ENCODE results near the gene NHLRC2. TPM values are rescaled to one million over a fixed set of nuclear protein-coding genes. Genes with fewer than 3 reads are reported as not detected.
"Not testable (repeated sequence)": the region's sequence is repeated elsewhere in the genome, so short reads cannot be mapped to it uniquely, and the experiment has no call there.

The NHLRC2 gene
- total and polyA plus RNA-seq, 5 donors from 2014 or later = 3.9 to 13.0 (median 7.2) TPM

DNA sequence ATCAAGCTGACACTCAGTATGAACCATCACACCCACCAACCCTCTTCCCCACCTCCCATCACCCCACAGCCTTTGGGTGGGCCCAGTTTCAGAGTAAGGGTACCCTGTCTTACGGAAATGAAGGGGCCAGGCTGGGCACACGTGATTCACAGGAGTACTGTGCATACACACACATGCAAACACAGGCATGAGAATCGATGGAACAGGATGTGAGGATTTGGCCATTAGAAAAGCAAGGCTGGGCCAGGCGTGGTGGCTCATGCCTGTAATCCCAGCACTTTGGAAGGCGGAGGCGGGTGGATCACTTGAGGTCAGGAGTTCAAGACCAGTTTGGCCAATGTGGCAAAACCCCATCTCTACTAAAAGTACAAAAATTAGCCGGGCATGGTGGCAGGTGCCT lies 88.7 kb downstream of the NHLRC2 start:
- H3K27ac ChIP-seq (ENCODE audit: insufficient read depth, low read length, poor library complexity, severe bottlenecking); H3K36me3 Mint-ChIP-seq; DNase-seq; H3K4me1 Mint-ChIP-seq; H3K4me1 ChIP-seq (ENCODE audit: control insufficient read depth, insufficient read depth, low read length, poor library complexity, severe bottlenecking); H3K4me3 Mint-ChIP-seq; ATAC-seq (ENCODE audit: low read depth in 2 of 2); H3K27me3 ChIP-seq (ENCODE audit: control insufficient read depth, insufficient read depth, low read length); H3K27ac Mint-ChIP-seq; H3K36me3 ChIP-seq (ENCODE audit: control insufficient read depth, insufficient read depth, low read length); H3K4me3 ChIP-seq (ENCODE audit: low read depth, low read length); H3K27me3 Mint-ChIP-seq; H3K9me3 ChIP-seq (ENCODE audit: control insufficient read depth in 2 of 2, low read length in 2 of 2); H3K9me3 Mint-ChIP-seq: not testable (repeated sequence)

DNA sequence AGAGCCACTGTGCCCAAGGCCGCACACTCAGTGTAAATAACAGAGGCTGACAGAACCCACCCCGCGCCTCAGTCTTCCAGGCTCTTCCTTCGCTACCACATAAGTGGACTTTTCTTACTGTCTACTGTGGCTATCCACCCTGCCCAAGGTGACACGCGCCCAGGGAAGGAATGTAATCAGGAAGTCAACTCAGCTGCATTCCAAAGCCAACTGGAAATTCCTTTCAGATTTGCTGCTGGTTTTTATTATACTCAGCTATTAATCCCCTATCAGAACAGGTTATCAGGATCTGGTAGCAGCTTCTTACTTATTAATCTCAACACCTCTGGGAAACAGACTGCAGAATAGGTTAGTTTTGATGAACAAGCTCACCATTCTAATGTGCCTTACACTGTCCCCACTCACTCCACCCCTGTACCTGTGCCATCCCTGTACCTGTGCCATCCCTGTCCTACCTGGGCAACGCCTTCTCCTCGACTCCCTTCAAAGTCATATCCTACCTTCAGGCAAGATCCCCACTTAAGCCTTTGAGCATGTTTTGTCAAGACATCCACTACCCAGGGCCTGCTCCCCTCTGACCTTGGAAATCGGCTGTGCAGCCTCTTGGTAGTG lies 90.7 kb downstream of the NHLRC2 start:
- peaks cover under 1% of the 10 kb centered on the region for H3K36me3 Mint-ChIP-seq
- Histone ChIP-seq H3K9me3 (ENCODE audit: control insufficient read depth in 2 of 2, low read length in 2 of 2) (no peaks in the 10 kb centered on the region), H3K4me1 (ENCODE audit: control insufficient read depth, insufficient read depth, low read length, poor library complexity, severe bottlenecking) (no peaks in the 10 kb centered on the region), H3K4me3 (ENCODE audit: low read depth, low read length) (no peak overlapping the region), H3K27ac (ENCODE audit: insufficient read depth, low read length, poor library complexity, severe bottlenecking) (no peak overlapping the region), H3K36me3 (ENCODE audit: control insufficient read depth, insufficient read depth, low read length) (no peaks in the 10 kb centered on the region), H3K27me3 (ENCODE audit: control insufficient read depth, insufficient read depth, low read length) (no peaks in the 10 kb centered on the region)
- ATAC-seq (ENCODE audit: low read depth in 2 of 2) (no peak), DNase-seq (no peak)
- H3K4me1 Mint-ChIP-seq = peaks cover 0 to 8% (median 3%) of the 10 kb centered on the region in 4 donors
- H3K4me3 Mint-ChIP-seq = no peak overlapping the region
- H3K9me3 Mint-ChIP-seq = no peaks in the 10 kb centered on the region
- H3K27me3 Mint-ChIP-seq = peaks cover 4% of the 10 kb centered on the region
- H3K27ac Mint-ChIP-seq = no peak overlapping the region

DNA sequence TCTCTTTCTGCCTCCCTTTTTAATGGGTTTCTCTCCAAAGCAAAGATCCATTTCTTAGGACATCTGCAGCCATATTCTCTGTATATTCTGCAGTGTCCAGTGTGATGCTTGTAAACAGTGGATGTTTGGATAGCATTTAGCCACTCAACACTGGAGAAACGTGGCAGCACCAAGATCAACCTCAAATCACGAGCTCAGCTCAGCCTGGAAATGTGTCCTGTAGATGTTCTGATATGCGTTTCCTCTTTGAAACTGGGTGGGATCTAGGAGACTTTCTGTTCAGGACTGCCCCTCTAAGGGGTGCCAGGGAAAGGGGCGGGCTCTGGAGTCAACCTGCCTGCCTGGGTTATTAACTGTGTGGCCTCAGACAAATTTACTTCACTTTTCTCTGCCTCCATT lies 91.2 kb downstream of the NHLRC2 start:
- H3K9me3 Mint-ChIP-seq = no peaks in the 10 kb centered on the region
- Histone ChIP-seq H3K4me1 (ENCODE audit: control insufficient read depth, insufficient read depth, low read length, poor library complexity, severe bottlenecking) (no peaks in the 10 kb centered on the region), H3K36me3 (ENCODE audit: control insufficient read depth, insufficient read depth, low read length) (no peaks in the 10 kb centered on the region), H3K4me3 (ENCODE audit: low read depth, low read length) (no peak overlapping the region), H3K27ac (ENCODE audit: insufficient read depth, low read length, poor library complexity, severe bottlenecking) (no peak overlapping the region), H3K27me3 (ENCODE audit: control insufficient read depth, insufficient read depth, low read length) (no peaks in the 10 kb centered on the region), H3K9me3 (ENCODE audit: control insufficient read depth in 2 of 2, low read length in 2 of 2) (no peaks in the 10 kb centered on the region)
- no peak overlapping the region for H3K4me3 Mint-ChIP-seq
- H3K36me3 Mint-ChIP-seq = peaks cover 5% of the 10 kb centered on the region
- peaks cover 4% of the 10 kb centered on the region for H3K27me3 Mint-ChIP-seq
- ATAC-seq (ENCODE audit: low read depth in 2 of 2) (no peak), DNase-seq (no peak)
- H3K4me1 Mint-ChIP-seq = peaks cover 0 to 9% (median 6%) of the 10 kb centered on the region in 4 donors
- no peak overlapping the region for H3K27ac Mint-ChIP-seq

DNA sequence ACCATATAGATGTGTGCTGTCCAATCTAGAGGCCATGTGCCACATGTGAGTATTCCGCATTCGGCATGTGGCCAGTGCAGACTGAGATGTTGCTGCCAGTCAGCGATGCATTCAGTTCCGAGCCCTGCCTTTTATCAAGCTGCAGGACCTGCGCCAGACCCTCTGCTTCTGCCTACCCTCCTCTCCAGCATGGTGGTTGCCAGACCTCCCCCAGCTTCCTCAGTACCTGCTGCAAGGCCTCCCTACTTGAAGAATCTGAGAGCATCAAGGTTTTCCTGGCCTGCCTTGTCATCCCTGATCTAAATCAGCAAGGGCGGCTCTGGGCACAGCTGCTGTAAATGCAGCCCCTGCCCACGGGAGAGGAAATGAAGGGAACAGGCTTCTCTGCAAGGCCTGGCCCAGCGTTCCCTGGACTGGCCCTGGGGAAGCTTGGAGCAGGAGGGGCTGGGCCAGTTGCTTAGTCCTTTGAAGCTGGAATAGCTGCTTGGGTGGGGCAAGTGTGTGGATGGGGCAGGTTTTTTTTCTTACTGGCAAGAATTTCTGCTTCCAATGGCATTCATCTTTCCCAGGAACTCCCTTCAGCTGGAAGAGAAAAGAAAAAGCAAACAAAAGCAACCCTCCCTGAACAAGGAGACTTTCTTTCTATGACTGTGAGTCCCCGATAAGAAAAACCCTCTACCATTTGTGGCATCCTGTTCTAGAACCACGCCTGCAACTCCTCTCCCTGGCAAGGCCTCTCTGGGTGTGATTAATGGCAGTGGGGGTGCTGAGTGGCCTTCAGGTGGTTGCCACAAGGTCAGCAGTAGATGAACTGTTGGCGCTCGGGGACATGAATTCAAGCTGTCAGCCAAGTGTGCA lies 93.0 kb downstream of the NHLRC2 start:
- H3K36me3 ChIP-seq (ENCODE audit: control insufficient read depth, insufficient read depth, low read length) = no peaks in the 10 kb centered on the region
- ATAC-seq (ENCODE audit: low read depth in 2 of 2) (no peak), DNase-seq (no peak)
- H3K27me3 Mint-ChIP-seq = peaks cover 4% of the 10 kb centered on the region
- H3K27ac Mint-ChIP-seq = no peak overlapping the region
- no peaks in the 10 kb centered on the region for H3K4me1 ChIP-seq (ENCODE audit: control insufficient read depth, insufficient read depth, low read length, poor library complexity, severe bottlenecking)
- H3K4me3 Mint-ChIP-seq = no peak overlapping the region
- no peaks in the 10 kb centered on the region for H3K27me3 ChIP-seq (ENCODE audit: control insufficient read depth, insufficient read depth, low read length)
- H3K36me3 Mint-ChIP-seq = peaks cover 5% of the 10 kb centered on the region
- H3K9me3 ChIP-seq (ENCODE audit: control insufficient read depth in 2 of 2, low read length in 2 of 2) = no peaks in the 10 kb centered on the region
- no peaks in the 10 kb centered on the region for H3K9me3 Mint-ChIP-seq
- no peak overlapping the region for H3K4me3 ChIP-seq (ENCODE audit: low read depth, low read length)
- H3K27ac ChIP-seq (ENCODE audit: insufficient read depth, low read length, poor library complexity, severe bottlenecking) = no peak overlapping the region
- peaks cover 0 to 9% (median 6%) of the 10 kb centered on the region in 4 donors for H3K4me1 Mint-ChIP-seq

DNA sequence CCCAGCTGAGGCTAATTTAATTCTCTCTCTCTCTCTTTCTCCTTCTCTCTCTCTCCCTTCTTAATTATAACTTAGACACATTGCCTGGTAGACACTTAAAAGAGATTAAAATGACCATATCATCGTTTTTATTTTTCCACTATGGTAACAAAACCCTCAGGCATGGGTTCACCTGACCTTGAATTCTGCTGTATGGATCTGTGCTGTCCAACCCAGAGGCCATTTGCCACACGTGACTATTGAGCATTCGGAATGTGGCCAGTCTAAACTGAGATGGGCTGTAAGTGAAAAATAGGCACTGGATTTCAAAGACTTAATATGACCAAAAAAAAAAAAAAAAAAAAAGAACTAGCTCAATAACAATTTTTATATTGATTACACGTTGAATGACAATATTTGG lies 93.6 kb downstream of the NHLRC2 start:
- Mint-ChIP-seq H3K27me3 (no peaks in the 10 kb centered on the region), H3K4me1 (peaks cover 0 to 10% (median 6%) of the 10 kb centered on the region in 4 donors), H3K9me3 (no peaks in the 10 kb centered on the region), H3K27ac (no peak overlapping the region), H3K4me3 (no peak overlapping the region), H3K36me3 (peaks cover 5% of the 10 kb centered on the region)
- H3K27ac ChIP-seq (ENCODE audit: insufficient read depth, low read length, poor library complexity, severe bottlenecking) = no peak overlapping the region
- H3K27me3 ChIP-seq (ENCODE audit: control insufficient read depth, insufficient read depth, low read length) = no peaks in the 10 kb centered on the region
- no peaks in the 10 kb centered on the region for H3K4me1 ChIP-seq (ENCODE audit: control insufficient read depth, insufficient read depth, low read length, poor library complexity, severe bottlenecking)
- H3K4me3 ChIP-seq (ENCODE audit: low read depth, low read length) = no peak overlapping the region
- H3K36me3 ChIP-seq (ENCODE audit: control insufficient read depth, insufficient read depth, low read length) = no peaks in the 10 kb centered on the region
- no peak for ATAC-seq (ENCODE audit: low read depth in 2 of 2)
- no peak for DNase-seq
- H3K9me3 ChIP-seq (ENCODE audit: control insufficient read depth in 2 of 2, low read length in 2 of 2) = no peaks in the 10 kb centered on the region

DNA sequence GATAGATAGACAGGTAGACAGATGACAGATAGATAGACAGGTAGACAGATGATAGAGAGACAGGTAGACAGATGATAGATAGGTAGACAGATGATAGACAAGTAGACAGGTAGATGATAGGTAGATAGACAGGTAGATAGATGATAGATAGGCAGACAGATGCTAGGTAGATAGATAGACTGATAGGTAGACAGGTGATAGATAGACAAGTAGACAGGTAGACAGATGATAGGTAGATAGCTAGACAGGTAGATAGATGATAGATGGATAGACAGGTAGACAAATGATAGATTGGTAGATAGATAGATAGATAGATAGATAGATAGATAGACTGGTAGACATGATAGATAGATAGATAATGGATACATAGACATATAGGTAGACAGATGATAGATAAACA lies 95.8 kb downstream of the NHLRC2 start:
- no peak for ATAC-seq (ENCODE audit: low read depth in 2 of 2)
- Histone ChIP-seq H3K36me3 (ENCODE audit: control insufficient read depth, insufficient read depth, low read length) (no peaks in the 10 kb centered on the region), H3K4me1 (ENCODE audit: control insufficient read depth, insufficient read depth, low read length, poor library complexity, severe bottlenecking) (no peaks in the 10 kb centered on the region), H3K9me3 (ENCODE audit: control insufficient read depth in 2 of 2, low read length in 2 of 2) (no peaks in the 10 kb centered on the region), H3K4me3 (ENCODE audit: low read depth, low read length) (no peak overlapping the region), H3K27me3 (ENCODE audit: control insufficient read depth, insufficient read depth, low read length) (no peaks in the 10 kb centered on the region), H3K27ac (ENCODE audit: insufficient read depth, low read length, poor library complexity, severe bottlenecking) (no peak overlapping the region)
- Mint-ChIP-seq H3K36me3 (peaks cover 5% of the 10 kb centered on the region), H3K9me3 (peaks cover 0 to 3% (median 0%) of the 10 kb centered on the region in 7 donors), H3K4me1 (peaks cover 4 to 16% (median 8%) of the 10 kb centered on the region in 4 donors), H3K4me3 (no peak overlapping the region), H3K27ac (no peak overlapping the region), H3K27me3 (peaks cover 5% of the 10 kb centered on the region)
- DNase-seq = no peak

DNA sequence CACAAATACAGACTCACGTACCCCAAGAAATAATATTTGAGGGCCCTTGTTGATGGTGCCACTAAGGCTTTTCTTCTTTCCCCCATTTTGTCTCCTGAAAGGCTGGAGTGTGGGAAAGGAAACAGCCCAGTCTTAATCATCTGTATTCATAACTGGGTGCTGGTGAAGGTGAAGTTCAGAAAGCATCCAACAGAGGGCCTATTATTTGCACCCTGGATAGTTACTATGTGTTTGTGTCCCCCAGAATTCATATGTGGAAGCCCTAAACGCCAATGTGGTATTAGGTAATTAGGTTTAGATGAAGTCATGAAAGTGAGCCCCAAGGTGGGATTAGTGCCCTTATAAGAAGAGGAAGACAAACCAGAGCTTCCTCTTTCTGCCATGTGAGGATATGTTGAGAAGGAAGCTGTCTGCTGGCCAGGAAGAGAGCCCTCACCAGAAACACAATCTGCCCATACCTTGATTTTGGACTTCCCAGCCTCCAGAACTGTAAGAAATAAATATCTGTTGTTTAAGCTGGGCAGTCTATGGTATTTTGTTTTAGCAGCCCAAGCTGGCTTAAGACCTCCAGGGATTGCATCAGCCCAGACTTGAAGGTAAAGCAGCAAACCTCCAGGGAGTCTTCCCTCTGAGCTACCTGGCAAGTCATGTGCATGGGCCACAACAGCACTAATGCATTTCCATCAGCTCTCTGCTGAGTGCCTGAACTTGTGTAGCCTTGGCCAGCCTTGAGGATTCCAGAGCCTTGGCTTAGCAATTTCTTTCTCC lies 99.2 kb downstream of the NHLRC2 start:
- H3K27ac Mint-ChIP-seq = peak overlapping the region in 1 of 3 donors; percentile 27
- H3K4me1 Mint-ChIP-seq = peaks cover 4 to 12% (median 8%) of the 10 kb centered on the region in 4 donors
- Histone ChIP-seq H3K9me3 (ENCODE audit: control insufficient read depth in 2 of 2, low read length in 2 of 2) (no peaks in the 10 kb centered on the region), H3K4me1 (ENCODE audit: control insufficient read depth, insufficient read depth, low read length, poor library complexity, severe bottlenecking) (no peaks in the 10 kb centered on the region), H3K36me3 (ENCODE audit: control insufficient read depth, insufficient read depth, low read length) (no peaks in the 10 kb centered on the region), H3K27me3 (ENCODE audit: control insufficient read depth, insufficient read depth, low read length) (no peaks in the 10 kb centered on the region), H3K27ac (ENCODE audit: insufficient read depth, low read length, poor library complexity, severe bottlenecking) (no peak overlapping the region), H3K4me3 (ENCODE audit: low read depth, low read length) (no peak overlapping the region)
- H3K27me3 Mint-ChIP-seq = peaks cover 5% of the 10 kb centered on the region
- ATAC-seq (ENCODE audit: low read depth in 2 of 2) (no peak), DNase-seq (peak in 1 of 3 donors; percentile 17)
- peaks cover 0 to 3% (median 0%) of the 10 kb centered on the region in 7 donors for H3K9me3 Mint-ChIP-seq
- no peak overlapping the region for H3K4me3 Mint-ChIP-seq
- peaks cover 5% of the 10 kb centered on the region for H3K36me3 Mint-ChIP-seq

All from CD4-positive, CD25-positive, alpha-beta regulatory T cell (primary cell).